Measurements from ENCODE around the gene SLC1A7.
A peak's percentile ranks its signal among the peaks of the same experiment; 100 is the strongest.

The SLC1A7 gene

GRCh38 chr1:53158900-53159299 lies 16.5 kb upstream of the SLC1A7 start:
- no peak for DNase-seq

GRCh38 chr1:53156783-53157182 lies 14.3 kb upstream of the SLC1A7 start:
- no peak for DNase-seq

- DNase-seq, result no peak
Measured at GRCh38 chr1:53155945-53156344, 13.5 kb upstream of the SLC1A7 start.

GRCh38 chr1:53155534-53155933 lies 13.1 kb upstream of the SLC1A7 start:
- no peak for DNase-seq

DNA sequence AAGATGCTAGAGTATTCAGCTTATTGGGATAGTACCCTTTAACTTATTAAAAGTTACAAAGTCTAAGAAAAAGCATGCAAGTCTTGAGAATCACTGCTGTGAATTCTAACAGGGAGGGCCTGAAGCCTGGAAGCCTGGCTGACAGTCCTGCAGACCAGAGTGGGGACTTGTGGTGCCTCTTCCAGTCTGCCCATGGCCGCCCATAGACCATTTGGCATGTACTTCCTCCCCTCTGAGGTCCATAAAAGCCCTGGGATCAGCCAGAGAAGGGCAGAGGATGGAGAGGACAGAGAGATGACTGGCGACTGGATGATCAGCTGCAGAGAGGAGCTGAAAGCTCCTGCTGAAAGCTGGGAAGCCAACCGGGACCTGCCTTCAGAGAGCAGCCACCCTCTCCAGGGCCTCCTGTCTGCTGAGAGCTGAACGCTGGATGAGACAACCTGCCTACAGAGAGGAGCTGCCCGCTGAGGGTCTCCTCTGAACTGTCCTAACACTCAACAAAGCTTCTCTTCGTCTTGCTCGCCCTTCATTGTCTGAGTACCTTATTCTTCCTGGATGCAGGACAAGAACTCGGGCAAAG lies 12.5 kb upstream of the SLC1A7 start:
- no peak for DNase-seq

DNA sequence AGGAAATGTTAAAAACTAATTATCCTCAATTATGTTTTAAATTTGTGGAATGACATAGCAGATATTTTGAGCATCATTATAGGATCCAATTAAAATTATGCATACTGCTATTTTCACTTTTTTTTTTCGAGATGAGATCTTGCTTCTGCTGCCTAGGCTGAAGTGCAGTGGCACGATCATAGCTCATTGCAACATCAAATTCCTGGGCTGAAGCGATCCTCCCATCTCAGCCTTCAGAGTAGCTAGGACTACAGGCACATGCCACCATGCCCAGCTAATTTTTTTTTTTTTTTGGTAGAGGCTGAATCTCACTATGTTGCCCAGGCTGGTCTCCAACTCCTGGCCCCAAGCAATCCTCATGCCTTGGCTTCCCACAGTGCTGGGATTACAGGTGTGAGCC lies 11.3 kb upstream of the SLC1A7 start:
- no peak for DNase-seq

- DNase-seq, result peak; percentile 78
Measured at GRCh38 chr1:53148123-53148522, 5.7 kb upstream of the SLC1A7 start.

DNA sequence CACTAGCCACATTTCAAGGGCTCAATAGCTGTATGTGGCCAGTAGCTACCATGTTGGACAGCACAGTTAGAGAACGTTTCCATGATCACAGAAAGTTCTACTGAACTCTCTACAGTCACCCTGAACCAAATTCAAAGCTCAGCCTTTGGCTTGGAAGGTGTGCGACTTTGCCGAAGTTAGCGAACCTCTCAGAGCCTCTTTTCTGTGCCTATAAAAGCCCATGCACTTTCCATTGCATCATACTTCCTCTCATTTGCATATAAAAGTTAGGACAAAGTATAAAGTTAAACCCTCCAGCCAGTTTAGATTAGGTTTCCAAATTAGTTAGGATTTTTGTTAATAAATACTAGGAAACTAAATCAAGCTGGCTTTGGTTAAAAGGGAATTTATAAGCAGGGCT lies 4.7 kb upstream of the SLC1A7 start:
- DNase-seq, result no peak

GRCh38 chr1:53145942-53146708 lies 3.7 kb upstream of the SLC1A7 start:
- peak; percentile 99 for DNase-seq

DNA sequence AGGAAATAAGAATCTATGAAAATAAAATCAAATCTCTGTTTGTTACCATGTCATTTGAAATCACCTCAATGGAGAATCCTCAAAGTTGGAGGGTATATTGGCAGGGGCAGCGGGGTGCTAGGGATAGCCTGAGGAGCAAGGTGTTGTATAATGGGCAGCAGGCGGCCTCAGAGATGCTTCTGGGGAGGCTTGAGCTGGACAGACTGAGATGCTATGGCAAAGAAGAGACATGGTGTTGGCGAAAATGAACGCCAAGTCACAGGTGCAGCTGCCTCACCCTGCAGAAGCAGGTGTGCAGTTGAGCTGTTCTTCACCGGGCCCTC lies 3.1 kb upstream of the SLC1A7 start:
- no peak for DNase-seq

GRCh38 chr1:53145051-53145600 lies 2.7 kb upstream of the SLC1A7 start:
- no peak for DNase-seq

- no peak for DNase-seq
Measured at GRCh38 chr1:53144201-53144600, 1.8 kb upstream of the SLC1A7 start.

DNA sequence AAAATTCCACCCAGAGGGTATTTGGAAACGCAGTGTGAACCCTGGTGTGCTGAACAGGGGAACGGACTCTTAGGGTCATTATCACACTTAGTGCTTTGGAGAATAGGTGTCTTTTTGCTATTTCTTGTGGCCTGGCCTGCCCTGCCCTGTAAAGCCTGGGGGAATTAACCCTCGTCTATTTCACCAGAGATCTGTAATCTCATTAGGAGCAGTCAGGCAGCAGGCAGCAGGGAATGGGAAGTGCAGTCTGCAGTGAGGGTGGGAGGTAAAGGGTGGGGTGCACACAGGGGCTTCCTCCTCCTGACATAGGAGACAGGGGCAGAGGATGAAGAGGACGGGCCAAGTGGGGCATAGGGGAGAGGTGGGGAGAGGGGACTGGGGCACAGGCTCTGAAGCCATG lies 1.1 kb upstream of the SLC1A7 start:
- DNase-seq, result no peak

DNA sequence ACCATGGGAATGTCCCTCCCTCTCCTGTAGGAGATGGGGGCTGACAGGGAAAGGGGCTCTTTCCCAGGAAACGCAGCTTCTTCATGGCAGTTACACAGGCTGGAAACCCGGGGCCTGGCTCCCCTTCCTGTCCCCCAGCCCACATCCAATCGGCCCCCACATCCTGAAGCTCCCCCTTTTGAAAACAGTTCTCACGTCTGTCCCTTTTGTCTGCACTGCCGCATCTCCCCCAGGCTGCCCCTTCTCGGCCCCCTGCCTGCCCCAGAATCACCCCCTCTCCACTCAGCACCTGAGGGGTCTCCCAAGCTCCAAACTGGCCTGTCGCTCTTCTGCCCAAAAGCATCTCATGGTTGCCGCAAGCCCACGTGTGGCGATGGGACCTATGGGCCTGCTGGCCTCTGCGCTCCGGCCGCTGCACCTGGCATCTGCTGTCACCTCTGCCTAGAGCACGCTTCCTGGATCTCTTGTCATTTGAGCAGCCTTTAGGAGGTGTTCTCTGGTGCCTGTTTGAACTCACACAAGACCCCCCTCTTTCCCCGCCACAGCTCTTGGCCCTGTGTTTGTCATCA lies 867 bp downstream of the SLC1A7 start:
- DNase-seq, result no peak

DNA sequence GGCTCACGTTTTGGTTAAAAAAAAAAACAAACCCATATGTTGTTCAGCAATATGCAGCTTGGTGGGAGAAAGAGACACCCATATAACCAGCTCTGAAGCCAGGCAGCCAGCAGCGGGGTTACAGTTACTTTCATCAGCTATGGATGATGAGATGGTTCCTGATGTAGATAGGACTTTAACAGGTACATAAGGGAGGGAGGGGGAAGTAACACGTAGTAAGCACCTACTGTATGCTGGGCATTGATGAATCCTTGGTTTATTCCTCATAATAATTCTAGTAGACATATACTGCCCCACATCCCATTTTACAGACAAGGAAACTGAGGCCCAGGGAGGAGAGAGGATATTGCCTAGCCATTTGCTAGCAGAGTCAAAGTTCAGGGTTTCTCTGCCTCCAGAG lies 2.0 kb downstream of the SLC1A7 start:
- no peak for DNase-seq

DNA sequence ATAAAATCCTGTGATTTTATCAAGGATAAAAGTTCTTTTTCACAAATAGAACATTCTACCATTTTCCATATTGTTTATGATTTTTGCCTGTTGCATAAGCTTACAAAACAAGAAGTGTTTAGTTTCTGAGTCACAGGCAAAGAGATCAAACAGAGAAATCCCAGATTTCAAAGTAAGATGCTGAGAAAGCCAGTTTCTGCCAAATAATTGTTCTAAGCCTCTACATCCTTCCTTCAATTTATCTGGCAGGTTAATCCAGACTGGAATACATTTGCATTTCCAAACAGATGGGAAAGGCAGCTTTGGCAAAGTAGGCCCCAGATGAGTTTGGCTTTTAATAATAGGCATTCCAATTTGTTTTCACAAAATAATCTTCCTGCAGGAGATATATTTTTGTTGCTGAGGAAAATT lies 2.5 kb downstream of the SLC1A7 start:
- DNase-seq, result peak; percentile 49

DNA sequence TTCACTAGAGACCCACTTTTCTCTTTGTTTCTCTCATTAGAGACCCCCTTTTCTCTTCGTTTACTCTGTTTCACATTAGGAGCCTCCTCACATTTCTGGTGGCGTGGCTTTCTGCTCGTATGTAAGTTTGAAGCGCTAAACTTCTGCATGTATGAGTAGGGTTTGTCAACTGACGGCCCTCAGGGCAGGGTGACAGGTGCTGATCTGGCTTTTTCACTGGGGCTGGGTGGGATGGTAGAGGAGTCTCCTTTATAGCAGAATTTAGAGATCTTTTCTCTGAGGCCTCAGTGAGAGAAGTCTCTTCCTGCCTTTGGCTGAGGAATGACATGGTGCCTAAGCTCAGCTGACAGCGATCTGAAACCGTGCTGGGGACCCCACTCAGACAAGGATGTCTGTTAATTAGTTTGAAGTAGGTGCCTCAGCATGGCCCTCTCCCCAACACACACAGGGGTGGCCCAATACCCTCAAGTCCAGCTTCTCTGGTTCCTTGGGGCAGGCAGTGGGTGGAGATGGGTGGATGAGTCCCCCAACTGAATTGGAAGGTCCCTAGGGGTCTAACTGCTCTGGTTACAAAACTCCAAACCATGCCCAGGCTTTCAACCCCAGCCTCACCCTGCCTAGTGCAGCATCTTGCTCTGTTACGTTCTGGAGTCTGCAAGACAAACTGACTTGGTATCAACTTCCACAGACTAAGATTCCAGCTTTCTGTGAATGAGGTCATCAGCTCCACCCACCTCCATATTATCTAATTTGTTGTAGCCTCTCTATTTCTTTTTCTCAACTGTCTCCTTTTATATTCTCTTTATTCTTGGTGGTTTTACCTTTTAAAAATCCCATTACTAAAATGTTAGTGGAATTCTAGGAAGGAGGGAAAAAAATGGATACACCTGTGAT lies 3.2 kb downstream of the SLC1A7 start:
- no peak for DNase-seq

GRCh38 chr1:53137729-53138128 lies 4.7 kb downstream of the SLC1A7 start:
- DNase-seq, result no peak

DNA sequence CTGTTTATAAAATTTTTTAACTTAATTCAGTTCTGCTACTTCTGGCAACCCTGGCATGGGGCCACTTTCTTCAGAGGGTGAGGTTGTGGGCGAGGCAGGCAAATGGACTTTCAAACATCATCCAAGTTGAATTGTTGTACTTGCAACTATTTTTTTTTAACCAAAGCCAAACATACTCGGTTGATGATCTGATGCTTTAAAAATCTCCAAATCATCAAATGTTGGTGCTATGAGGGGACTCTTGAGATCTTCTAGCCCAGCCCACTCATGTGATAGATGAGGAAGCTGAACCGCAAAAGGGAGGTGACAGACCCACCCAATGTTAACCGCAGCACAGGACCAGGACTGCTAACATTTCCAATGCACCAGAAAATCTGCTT lies 6.7 kb downstream of the SLC1A7 start:
- DNase-seq, result no peak

DNA sequence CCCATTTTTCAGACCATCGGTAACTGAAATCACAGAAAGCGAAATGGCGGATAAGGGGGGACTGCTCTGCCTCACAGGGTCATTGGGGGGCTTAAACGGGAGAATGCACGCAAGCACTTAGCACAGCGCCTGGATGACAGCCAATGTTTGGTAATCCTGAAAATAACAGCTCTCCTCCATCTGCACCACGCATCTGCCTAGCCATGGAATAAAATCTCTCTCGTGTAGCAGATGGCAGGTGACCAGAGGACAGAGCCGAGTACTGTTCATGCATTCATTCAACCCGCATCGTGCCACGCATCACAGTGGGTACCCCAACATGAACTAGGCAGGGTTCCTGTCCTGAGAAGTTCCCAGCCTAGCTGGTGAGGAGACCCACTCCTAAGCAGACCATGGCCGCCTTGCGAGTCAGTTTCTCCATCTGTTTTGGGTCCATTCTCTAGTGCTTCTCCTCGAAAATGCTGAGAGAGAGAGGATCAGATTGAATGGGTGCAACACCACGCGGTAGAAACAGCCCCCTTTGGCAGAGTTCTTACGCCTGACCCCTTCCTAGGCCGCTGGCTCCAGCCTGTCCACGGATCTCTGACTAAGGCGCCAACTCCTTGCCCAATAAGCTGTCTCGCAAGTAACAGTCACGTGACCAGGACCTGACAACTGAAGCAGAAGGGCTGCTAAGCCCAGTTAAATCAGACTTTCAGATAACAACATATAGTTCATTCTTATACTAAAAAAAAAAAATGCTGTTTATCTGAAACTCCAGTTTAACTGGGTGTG lies 7.3 kb downstream of the SLC1A7 start:
- DNase-seq, result no peak

DNA sequence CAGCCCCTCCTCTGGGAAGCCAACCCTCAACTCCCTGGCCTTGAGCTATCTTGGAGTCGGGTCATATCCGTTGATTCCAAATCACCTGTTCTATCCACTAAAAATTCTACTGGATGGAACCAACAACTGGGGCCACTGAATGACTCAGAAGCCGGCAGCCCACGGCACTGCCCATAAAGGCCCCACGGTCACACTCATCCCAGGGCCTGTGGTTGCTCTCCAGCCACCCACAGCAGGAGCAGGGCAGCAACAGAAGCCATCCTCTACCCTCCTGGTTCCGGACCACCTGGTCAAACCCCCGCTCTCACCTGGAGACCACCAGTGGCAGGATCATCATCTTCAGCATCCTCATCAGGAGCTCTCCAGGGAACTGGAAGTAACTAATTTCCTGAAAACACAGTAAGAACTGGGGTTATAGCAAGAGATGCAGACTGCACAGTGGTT lies 8.4 kb downstream of the SLC1A7 start:
- DNase-seq, result no peak

DNA sequence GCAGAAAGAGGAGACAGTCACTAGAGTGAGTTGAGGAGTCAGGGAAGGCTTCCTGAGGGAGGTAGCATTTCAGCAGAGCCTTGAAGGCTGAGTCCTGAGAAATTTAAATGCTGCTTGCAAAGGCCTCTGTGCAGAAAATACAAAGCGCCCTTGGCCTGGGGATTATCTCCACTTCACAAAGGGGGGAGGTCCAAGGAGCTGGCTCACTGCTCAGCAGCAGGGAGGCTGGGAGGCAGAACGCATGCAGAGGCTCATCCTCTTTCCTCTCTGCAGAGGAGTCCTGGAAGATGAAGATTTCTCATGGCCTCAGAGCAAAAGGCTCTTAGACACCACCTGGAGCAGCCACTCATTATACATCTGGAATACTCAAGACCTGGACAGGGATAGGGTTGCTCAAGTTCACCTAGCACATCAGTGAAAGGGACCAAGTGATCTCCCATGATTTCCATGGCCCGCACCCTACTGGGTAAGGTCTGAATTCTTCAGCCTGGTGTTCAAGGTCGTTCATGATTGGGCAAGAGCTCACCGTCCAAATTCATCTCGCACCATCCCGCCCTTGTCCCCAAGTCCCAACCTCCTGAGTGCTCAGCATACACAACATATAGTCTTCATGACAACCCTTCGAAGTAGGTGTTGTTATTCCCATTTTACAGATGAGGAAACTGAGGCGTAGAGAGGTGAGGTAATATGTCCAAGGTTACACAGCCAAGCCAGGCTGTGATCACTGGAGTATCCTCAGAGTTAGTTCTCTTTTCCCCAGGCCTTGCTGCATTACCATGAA lies 9.0 kb downstream of the SLC1A7 start:
- DNase-seq, result no peak

All from HCEC 1CT (cell line).